Neural cell (in vitro differentiated cells): Measurements from ENCODE around the gene NEK6. TPM values are rescaled to one million over a fixed set of nuclear protein-coding genes. Genes with fewer than 3 reads are reported as not detected.

Experiments
- H2AFZ ChIP-seq: fragments of 200-600, 300-800 bp; sonication (generic), shearing (Covaris generic); 2 replicates; pipeline ENCODE4 v1.6.0; 2014; ENCODE audit warnings: low read depth, mild to moderate bottlenecking, antibody characterized with exemption, low read length, moderate library complexity
- H3F3A ChIP-seq: fragments of 200-600 bp; shearing (Covaris generic); 2 replicates; pipeline ENCODE4 v1.6.1; 2016; ENCODE audit warnings: mild to moderate bottlenecking, moderate library complexity, mixed read lengths, antibody characterized with exemption, low read length; ENCODE audit not compliant: insufficient read depth, poor library complexity, severe bottlenecking
- H3K27ac ChIP-seq: fragments of 200-600, 300-800 bp; sonication (generic), shearing (Covaris generic); 2 replicates; pipeline ENCODE4 v1.5.1; 2014; ENCODE audit warnings: mild to moderate bottlenecking, low read length, moderate library complexity
- H3K27me3 ChIP-seq: fragments of 300-800, 200-600 bp; sonication (generic), shearing (Covaris generic); 2 replicates; pipeline ENCODE4 v1.6.0; 2014; ENCODE audit warnings: mild to moderate bottlenecking, low read depth, low read length, moderate library complexity; ENCODE audit not compliant: insufficient read depth
- H3K36me3 ChIP-seq: fragments of 300-800, 200-600 bp; sonication (generic), shearing (Covaris generic); 2 replicates; pipeline ENCODE4 v1.5.1; 2014; ENCODE audit warnings: mild to moderate bottlenecking, antibody characterized with exemption, low read length, moderate library complexity; ENCODE audit not compliant: insufficient read depth
- H3K4me2 ChIP-seq: fragments of 300-800, 200-600 bp; sonication (generic), shearing (Covaris generic); 2 replicates; pipeline ENCODE4 v1.6.0; 2014; ENCODE audit warnings: mild to moderate bottlenecking, low read length
- H3K4me3 ChIP-seq: fragments of 300-800, 200-600 bp; sonication (generic), shearing (Covaris generic); 2 replicates; pipeline ENCODE4 v1.5.1; 2014; ENCODE audit warnings: mild to moderate bottlenecking, low read length, moderate library complexity
- H3K79me2 ChIP-seq: fragments of 200-600 bp; shearing (Covaris generic); replicated peaks from 2 replicates; pipeline ENCODE4 v1.6.0; 2014; ENCODE audit warnings: mild to moderate bottlenecking, low read length, moderate library complexity; ENCODE audit not compliant: insufficient read depth
- H3K9ac ChIP-seq: fragments of 300-800, 200-600 bp; sonication (generic), shearing (Covaris generic); 2 replicates; pipeline ENCODE4 v1.6.1; 2016; ENCODE audit warnings: mild to moderate bottlenecking, low read length, mixed read lengths
- H3K9me2 ChIP-seq: fragments of 200-600 bp; shearing (Covaris generic); 2 replicates; pipeline ENCODE4 v1.6.1; 2016; ENCODE audit warnings: mild to moderate bottlenecking, low read length, mixed read lengths; ENCODE audit not compliant: insufficient read depth
- H3K9me3 ChIP-seq: fragments of 200-600, 300-800 bp; sonication (generic), shearing (Covaris generic); 2 replicates; pipeline ENCODE4 v1.6.1; 2016; ENCODE audit warnings: mild to moderate bottlenecking, mixed run types, low read length, moderate library complexity, mixed read lengths
- H4K20me1 ChIP-seq: fragments of 200-600 bp; shearing (Covaris generic); 2 replicates; pipeline ENCODE4 v1.6.1; 2016; ENCODE audit warnings: mild to moderate bottlenecking, mixed run types; ENCODE audit not compliant: insufficient read depth
- EP300 ChIP-seq: fragments of 450-650 bp; conservative IDR thresholded peaks from 2 replicates; pipeline ENCODE4 v1.6.1; 2014; ENCODE audit warnings: antibody characterized with exemption, mild to moderate bottlenecking, moderate library complexity; ENCODE audit not compliant: poor library complexity, severe bottlenecking
- EZH2 ChIP-seq: fragments of 200-600, 300-800 bp; shearing (Covaris generic), sonication (generic); IDR thresholded peaks from 2 replicates; pipeline ENCODE4 v1.6.1; 2014; ENCODE audit warnings: antibody characterized with exemption, low read length, borderline replicate concordance, mild to moderate bottlenecking; ENCODE audit not compliant: insufficient read depth, poor library complexity, severe bottlenecking
- MXI1 ChIP-seq: fragments of 450-650 bp; conservative IDR thresholded peaks from 2 replicates; pipeline ENCODE4 v1.6.1; 2014; ENCODE audit warnings: antibody characterized with exemption, mild to moderate bottlenecking; ENCODE audit not compliant: poor library complexity, severe bottlenecking
- POLR2AphosphoS5 ChIP-seq: IDR thresholded peaks from 2 replicates; pipeline ENCODE4 v1.6.1; 2012
- RAD21 ChIP-seq: fragments of 450-650 bp; conservative IDR thresholded peaks from 2 replicates; pipeline ENCODE4 v1.6.1; 2014; ENCODE audit warnings: antibody characterized with exemption, mild to moderate bottlenecking, moderate library complexity
- SMC3 ChIP-seq: fragments of 450-650 bp; conservative IDR thresholded peaks from 2 replicates; pipeline ENCODE4 v1.6.1; 2014; ENCODE audit warnings: antibody characterized with exemption, mild to moderate bottlenecking, moderate library complexity; ENCODE audit not compliant: poor library complexity
- TAF1 ChIP-seq: IDR thresholded peaks from 2 replicates; pipeline ENCODE4 v1.6.1; 2012; ENCODE audit warnings: low read depth
- polyA plus RNA-seq: library from polyadenylated mRNA; depleted of rRNA; stranded (reverse); fragments of >200 nt; gene quantifications from 2 replicates; pipeline ENCODE4 v1.2.3, GENCODE V29; 2014
- TF ChIP-seq, protein P1 (sequence below): IDR thresholded peaks from 2 replicates; pipeline ENCODE4 v1.6.1; 2012; ENCODE audit warnings: borderline replicate concordance
- TF ChIP-seq, protein P2 (sequence below): fragments of 450-650 bp; IDR thresholded peaks from 2 replicates; pipeline ENCODE4 v1.5.1; 2014; ENCODE audit warnings: antibody characterized with exemption, mild to moderate bottlenecking, moderate library complexity; ENCODE audit not compliant: poor library complexity, severe bottlenecking

Gene NEK6
- polyA plus RNA-seq, 1 donor from 2014 or later = 4.6 TPM

DNA sequence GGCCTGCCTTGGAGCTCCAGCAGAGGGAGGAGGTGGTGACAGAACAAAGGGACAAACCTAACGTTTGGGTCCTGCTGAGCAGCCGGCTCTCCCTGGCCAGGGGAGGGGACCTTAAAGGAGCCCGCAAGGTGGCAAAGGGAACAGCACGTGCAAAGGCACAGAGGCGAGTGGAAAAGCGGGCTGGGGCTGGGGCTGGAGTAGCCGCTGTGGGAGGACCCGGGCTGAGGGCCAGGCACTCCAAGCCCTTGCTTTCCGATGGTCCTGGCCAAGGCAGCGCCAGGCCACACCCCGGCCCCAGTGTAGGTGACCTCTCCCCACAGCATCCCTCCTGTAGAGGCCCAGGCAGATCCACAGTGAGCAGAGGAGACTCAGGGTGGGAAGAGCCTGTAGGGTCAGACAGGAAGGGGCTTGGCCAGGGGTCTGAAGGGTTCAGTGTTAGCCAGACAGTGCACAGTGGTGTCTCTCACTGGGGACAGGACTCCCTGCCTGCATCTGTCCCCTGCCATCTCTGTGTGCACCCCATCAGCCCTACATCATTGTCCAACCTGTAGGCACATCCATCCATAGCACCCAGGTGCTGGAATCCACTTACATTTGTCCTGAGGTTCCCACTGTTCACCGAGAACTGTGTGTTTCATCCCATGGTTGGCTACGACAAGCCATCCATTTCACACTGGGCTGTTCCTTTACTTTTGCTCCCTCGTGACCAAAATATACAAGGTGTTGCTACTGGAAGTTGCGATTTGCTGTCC is 77.0 kb downstream of the NEK6 start:
- no peaks in the 10 kb centered on the region for H3K9me2 ChIP-seq

DNA sequence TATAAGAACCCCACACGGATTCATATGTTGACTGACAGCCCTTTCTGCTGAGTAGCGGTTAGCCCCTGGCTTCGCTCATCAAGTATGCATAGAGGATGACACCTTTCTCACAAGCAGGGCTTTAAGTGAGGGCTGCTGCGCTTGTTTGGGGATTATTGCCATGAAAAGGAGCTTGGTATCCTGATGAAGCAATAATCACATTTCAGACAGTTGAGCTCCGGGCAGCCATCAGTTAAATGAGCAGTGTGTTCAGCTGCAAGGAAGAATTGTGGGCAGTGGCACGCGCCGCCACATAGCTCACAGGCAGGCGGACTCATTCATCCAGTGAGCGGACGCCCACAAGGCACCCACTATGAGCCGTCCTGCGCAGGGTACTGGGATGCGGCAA is 77.6 kb downstream of the NEK6 start:
- Histone ChIP-seq H3K9ac (no peak overlapping the region), H4K20me1 (no peaks in the 10 kb centered on the region), H3K27me3 (no peaks in the 10 kb centered on the region), H3K9me3 (peaks cover 3% of the 10 kb centered on the region), H3K4me3 (no peak overlapping the region), H2AFZ (no peak overlapping the region), H3K4me2 (no peak overlapping the region), H3K9me2 (no peaks in the 10 kb centered on the region), H3F3A (no peaks in the 10 kb centered on the region), H3K79me2 (no peaks in the 10 kb centered on the region), H3K36me3 (no peaks in the 10 kb centered on the region), H3K27ac (no peak overlapping the region)
- no peak for TF ChIP-seq EP300
- TF ChIP-seq RAD21 = no peak
- TF ChIP-seq SMC3 = no peak
- TF ChIP-seq, protein P1, sequence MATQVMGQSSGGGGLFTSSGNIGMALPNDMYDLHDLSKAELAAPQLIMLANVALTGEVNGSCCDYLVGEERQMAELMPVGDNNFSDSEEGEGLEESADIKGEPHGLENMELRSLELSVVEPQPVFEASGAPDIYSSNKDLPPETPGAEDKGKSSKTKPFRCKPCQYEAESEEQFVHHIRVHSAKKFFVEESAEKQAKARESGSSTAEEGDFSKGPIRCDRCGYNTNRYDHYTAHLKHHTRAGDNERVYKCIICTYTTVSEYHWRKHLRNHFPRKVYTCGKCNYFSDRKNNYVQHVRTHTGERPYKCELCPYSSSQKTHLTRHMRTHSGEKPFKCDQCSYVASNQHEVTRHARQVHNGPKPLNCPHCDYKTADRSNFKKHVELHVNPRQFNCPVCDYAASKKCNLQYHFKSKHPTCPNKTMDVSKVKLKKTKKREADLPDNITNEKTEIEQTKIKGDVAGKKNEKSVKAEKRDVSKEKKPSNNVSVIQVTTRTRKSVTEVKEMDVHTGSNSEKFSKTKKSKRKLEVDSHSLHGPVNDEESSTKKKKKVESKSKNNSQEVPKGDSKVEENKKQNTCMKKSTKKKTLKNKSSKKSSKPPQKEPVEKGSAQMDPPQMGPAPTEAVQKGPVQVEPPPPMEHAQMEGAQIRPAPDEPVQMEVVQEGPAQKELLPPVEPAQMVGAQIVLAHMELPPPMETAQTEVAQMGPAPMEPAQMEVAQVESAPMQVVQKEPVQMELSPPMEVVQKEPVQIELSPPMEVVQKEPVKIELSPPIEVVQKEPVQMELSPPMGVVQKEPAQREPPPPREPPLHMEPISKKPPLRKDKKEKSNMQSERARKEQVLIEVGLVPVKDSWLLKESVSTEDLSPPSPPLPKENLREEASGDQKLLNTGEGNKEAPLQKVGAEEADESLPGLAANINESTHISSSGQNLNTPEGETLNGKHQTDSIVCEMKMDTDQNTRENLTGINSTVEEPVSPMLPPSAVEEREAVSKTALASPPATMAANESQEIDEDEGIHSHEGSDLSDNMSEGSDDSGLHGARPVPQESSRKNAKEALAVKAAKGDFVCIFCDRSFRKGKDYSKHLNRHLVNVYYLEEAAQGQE = no peak
- TF ChIP-seq MXI1 = no peak
- TF ChIP-seq, protein P2, sequence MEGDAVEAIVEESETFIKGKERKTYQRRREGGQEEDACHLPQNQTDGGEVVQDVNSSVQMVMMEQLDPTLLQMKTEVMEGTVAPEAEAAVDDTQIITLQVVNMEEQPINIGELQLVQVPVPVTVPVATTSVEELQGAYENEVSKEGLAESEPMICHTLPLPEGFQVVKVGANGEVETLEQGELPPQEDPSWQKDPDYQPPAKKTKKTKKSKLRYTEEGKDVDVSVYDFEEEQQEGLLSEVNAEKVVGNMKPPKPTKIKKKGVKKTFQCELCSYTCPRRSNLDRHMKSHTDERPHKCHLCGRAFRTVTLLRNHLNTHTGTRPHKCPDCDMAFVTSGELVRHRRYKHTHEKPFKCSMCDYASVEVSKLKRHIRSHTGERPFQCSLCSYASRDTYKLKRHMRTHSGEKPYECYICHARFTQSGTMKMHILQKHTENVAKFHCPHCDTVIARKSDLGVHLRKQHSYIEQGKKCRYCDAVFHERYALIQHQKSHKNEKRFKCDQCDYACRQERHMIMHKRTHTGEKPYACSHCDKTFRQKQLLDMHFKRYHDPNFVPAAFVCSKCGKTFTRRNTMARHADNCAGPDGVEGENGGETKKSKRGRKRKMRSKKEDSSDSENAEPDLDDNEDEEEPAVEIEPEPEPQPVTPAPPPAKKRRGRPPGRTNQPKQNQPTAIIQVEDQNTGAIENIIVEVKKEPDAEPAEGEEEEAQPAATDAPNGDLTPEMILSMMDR = no peak
- no peak for TF ChIP-seq POLR2AphosphoS5
- no peak for TF ChIP-seq TAF1

More for the DNA sequence above, 77.0 kb downstream of the NEK6 start:
- Histone ChIP-seq H3K9me3 (peaks cover 3% of the 10 kb centered on the region), H3K4me2 (no peak overlapping the region), H3K27me3 (no peaks in the 10 kb centered on the region), H3K4me3 (no peak overlapping the region), H3F3A (no peaks in the 10 kb centered on the region), H3K9ac (no peak overlapping the region), H3K36me3 (no peaks in the 10 kb centered on the region), H4K20me1 (no peaks in the 10 kb centered on the region), H3K27ac (no peak overlapping the region), H2AFZ (no peak overlapping the region), H3K79me2 (no peaks in the 10 kb centered on the region)
- TF ChIP-seq POLR2AphosphoS5 (no peak), EP300 (no peak), EZH2 (no peak), TAF1 (no peak), SMC3 (no peak), MXI1 (no peak), RAD21 (no peak)
- TF ChIP-seq, protein P2 = no peak
- TF ChIP-seq, protein P1 = no peak
